ENCODE data around the gene MACO1. TPM values are rescaled to one million over a fixed set of nuclear protein-coding genes. Genes with fewer than 3 reads are reported as not detected.

The MACO1 gene
- total and polyA plus RNA-seq, 10 of the 15 experiments (the other 5 are each of a cell fraction or from before 2014, with no cell fraction given), result 3.2 to 19.8 (median 10.3) TPM

GRCh38 chr1:25472471-25472870 lies 41.8 kb downstream of the MACO1 start (continued):
- TF ChIP-seq, protein P1, sequence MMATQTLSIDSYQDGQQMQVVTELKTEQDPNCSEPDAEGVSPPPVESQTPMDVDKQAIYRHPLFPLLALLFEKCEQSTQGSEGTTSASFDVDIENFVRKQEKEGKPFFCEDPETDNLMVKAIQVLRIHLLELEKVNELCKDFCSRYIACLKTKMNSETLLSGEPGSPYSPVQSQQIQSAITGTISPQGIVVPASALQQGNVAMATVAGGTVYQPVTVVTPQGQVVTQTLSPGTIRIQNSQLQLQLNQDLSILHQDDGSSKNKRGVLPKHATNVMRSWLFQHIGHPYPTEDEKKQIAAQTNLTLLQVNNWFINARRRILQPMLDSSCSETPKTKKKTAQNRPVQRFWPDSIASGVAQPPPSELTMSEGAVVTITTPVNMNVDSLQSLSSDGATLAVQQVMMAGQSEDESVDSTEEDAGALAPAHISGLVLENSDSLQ (IDR thresholded peaks at IDR 0.05), result peak; percentile 60; the same call in 1 of the 2 replicates
- no peak for TF ChIP-seq KLF5 (IDR thresholded peaks at IDR 0.05; ENCODE audit: partially characterized antibody)
- peak; percentile 76; the same call in 1 of the 3 replicates for TF ChIP-seq POU2F2 (IDR thresholded peaks at IDR 0.05; ENCODE audit: borderline replicate concordance, low read depth, low read length)
- peak; percentile 45; the same call in 1 of the 2 replicates for TF ChIP-seq ZSCAN29 (IDR thresholded peaks at IDR 0.05)
- no peak for TF ChIP-seq PAX5 (IDR thresholded peaks at IDR 0.05; ENCODE audit: borderline replicate concordance, low read depth, low read length)
- TF ChIP-seq NR2F1 (conservative IDR thresholded peaks at IDR 0.05), result peak; percentile 93
- TF ChIP-seq ATF7 (IDR thresholded peaks at IDR 0.05; ENCODE audit: low read depth), result peak; percentile 58
- no peak for TF ChIP-seq CREM (IDR thresholded peaks at IDR 0.05; ENCODE audit: low read depth)
- peak; percentile 16; the same call in 1 of the 2 replicates for TF ChIP-seq ZNF24 (IDR thresholded peaks at IDR 0.05)
- TF ChIP-seq EP300 (IDR thresholded peaks at IDR 0.05; ENCODE audit: borderline replicate concordance in 1 of 2, control insufficient read depth in 1 of 2, low read depth in 2 of 2, low read length in 2 of 2), result peak in 1 of 2 experiments; percentile 37; a peak in 1 of 4 replicates
- peak; percentile 26 for TF ChIP-seq SKIL (IDR thresholded peaks at IDR 0.05; ENCODE audit: low read depth, poor library complexity, severe bottlenecking)
- no peak for TF ChIP-seq FOXM1 (IDR thresholded peaks at IDR 0.05; ENCODE audit: low read depth, low read length)
- peak; percentile 51; the same call in 1 of the 2 replicates for TF ChIP-seq RAD51 (IDR thresholded peaks at IDR 0.05)
- TF ChIP-seq CHD4 (IDR thresholded peaks at IDR 0.05), result no peak
- TF ChIP-seq ZNF592 (IDR thresholded peaks at IDR 0.05), result 0 out of 2 replicates have a peak, but pooled peaks have one; percentile 46
- TF ChIP-seq TBL1XR1 (IDR thresholded peaks at IDR 0.05; ENCODE audit: low read depth, low read length), result no peak
- TF ChIP-seq, protein P2, sequence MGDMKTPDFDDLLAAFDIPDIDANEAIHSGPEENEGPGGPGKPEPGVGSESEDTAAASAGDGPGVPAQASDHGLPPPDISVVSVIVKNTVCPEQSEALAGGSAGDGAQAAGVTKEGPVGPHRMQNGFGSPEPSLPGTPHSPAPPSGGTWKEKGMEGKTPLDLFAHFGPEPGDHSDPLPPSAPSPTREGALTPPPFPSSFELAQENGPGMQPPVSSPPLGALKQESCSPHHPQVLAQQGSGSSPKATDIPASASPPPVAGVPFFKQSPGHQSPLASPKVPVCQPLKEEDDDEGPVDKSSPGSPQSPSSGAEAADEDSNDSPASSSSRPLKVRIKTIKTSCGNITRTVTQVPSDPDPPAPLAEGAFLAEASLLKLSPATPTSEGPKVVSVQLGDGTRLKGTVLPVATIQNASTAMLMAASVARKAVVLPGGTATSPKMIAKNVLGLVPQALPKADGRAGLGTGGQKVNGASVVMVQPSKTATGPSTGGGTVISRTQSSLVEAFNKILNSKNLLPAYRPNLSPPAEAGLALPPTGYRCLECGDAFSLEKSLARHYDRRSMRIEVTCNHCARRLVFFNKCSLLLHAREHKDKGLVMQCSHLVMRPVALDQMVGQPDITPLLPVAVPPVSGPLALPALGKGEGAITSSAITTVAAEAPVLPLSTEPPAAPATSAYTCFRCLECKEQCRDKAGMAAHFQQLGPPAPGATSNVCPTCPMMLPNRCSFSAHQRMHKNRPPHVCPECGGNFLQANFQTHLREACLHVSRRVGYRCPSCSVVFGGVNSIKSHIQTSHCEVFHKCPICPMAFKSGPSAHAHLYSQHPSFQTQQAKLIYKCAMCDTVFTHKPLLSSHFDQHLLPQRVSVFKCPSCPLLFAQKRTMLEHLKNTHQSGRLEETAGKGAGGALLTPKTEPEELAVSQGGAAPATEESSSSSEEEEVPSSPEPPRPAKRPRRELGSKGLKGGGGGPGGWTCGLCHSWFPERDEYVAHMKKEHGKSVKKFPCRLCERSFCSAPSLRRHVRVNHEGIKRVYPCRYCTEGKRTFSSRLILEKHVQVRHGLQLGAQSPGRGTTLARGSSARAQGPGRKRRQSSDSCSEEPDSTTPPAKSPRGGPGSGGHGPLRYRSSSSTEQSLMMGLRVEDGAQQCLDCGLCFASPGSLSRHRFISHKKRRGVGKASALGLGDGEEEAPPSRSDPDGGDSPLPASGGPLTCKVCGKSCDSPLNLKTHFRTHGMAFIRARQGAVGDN (IDR thresholded peaks at IDR 0.05), result peak; percentile 56
- peak; percentile 42; the same call in 1 of the 2 replicates for TF ChIP-seq NBN (IDR thresholded peaks at IDR 0.05)
- TF ChIP-seq CHD2 (IDR thresholded peaks at IDR 0.05; ENCODE audit: borderline replicate concordance, low read depth, low read length), result no peak
